8988T (cell line): ENCODE data around the gene ASTN1.

ENCODE experiments used
- DNase-seq: peaks from one replicate; pipeline ENCODE4 v3.0.0; 2011

The ASTN1 gene

DNA sequence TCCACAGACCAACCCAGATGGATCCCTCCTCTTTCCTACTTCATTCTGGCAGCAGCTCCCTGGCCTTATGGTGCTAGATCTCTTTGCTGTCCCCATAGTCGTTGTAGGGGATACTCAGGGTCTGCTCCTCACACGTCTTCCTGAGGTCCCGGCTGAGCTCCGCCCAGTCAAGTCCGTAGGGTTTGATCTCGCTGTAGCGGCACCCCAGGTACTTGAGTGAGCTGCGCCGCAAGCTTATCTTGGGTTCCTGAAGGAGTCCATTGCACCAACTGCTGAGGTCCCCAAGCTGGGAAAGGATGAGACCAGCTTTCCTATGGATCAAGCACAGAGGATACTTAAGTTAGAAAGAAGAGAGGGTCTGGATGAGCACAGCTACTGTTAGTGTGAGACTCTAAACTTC lies 300.3 kb downstream of the ASTN1 start:
- no peak for DNase-seq

DNA sequence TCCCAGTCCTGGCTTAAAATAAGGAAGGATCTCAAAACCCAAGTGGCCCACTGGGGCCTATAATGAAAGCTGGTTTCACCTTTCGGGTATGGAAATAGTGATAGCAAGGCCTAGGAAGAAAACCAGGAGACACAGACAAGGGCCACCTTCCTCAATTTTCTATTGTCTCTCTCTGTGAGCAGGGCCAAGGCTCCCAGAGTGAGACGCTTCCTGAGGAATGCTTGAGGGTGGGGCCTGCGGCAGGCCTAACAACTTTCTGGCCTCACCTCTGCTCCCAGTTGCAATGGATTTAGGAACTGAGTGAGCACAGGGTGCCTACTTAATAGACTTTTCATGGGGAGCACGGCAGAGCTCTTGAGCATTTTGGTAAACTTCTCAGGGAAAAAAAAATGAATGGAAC lies 300.9 kb downstream of the ASTN1 start:
- DNase-seq: no peak

DNA sequence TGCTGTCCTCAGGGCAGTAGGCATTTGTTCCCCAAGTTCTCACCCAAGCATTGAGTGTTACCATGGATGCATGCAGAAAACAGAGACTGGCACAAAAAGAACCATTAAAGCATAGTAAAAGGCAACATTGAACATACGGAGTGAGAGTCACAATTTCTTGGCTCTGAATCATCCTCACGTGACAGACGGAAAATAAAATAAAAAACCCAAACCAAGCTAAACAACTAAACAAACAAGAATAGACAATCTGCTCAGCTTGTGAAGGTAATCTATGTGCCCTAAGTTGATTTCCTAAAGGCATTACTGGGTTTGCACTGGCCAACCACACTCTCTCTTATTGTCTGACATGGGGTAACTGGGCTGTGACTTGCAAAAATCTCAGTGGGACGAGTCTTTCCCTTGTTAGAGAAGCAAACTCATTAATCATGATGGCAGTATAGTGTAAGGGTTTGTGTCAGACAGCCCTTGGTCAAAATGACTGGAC lies 306.0 kb downstream of the ASTN1 start:
- no peak for DNase-seq

DNA sequence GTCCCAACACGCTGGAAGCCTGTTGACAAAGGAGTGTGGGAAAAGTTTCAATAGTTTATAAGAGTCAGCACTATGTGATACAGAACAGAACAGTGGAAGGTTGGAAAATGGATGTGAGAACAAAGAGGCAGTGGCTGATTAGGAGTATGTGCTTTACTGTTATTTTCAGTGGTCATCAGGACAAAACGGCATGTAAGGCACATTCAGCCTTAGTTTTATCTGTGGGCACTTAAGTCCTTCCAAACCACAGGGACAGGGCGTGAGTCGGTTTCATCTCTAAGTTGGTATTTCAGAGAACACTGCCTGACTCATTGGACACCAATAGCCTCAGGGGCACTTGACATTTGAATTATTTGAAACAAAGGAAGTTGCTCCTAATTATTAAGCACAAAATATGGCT lies 306.9 kb downstream of the ASTN1 start:
- DNase-seq: no peak

DNA sequence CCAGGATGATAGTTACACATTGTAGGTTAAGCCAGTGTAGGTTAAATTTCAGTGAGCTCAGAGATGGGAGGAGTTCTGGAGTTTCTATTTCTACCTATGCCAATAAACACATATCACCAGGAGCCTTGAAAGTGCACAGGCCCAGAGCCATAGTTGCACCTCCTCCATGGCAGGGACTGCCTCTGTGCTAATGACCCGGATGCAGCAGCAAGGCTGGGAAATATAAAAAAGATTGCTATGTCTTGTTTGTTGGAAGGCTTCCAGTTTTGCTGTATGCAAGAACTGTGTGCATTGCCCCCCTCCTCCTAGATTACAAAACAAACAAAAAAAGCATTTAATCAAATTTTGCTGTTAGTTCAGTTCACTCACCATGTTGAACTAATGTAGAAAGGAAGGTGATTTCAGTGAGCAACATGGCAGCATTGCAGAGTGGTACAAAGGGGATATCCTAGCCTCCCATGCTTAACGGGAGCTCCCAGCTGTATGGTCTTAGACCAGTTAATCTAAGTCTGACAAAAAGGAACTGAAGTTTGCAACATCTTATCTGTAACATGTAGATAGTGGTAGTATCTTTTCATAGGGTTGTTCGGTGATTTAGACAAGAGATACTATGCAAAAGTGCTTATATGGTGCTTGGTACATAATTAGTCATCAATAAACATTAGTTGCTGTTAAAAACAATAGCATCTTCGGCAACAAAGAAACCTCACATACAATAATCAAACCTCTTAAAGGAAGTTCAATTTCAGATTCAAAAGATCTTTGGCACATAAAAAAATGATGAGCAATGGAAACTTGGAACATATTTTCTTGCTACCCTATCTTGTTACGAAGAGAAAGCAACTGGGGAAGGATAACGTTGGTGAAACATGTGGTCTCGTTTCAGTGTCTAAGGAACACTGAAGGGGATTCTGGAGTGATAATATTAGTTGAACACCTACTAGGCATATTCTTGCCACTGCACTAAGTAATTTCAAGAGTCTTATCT lies 309.5 kb downstream of the ASTN1 start:
- no peak for DNase-seq

DNA sequence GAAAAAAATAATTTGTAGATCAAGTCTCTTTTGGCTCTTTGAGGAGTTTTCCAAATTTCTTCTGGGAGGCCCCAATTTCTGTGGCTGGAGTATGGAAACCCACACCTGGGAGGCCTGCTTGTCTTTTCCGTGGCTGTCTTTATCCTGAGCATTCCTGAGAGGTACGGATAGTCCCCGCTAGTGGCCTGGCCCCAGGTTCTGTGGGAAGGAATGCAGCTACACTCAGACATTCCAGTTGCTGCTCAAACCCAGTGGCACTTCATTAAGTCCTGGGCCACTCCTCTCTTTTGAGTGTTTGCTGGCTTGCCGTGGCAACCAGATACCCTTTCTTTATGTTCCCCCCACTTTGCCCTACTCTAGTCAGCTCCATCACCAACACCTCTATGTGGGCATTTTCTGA lies 310.4 kb downstream of the ASTN1 start:
- no peak for DNase-seq

DNA sequence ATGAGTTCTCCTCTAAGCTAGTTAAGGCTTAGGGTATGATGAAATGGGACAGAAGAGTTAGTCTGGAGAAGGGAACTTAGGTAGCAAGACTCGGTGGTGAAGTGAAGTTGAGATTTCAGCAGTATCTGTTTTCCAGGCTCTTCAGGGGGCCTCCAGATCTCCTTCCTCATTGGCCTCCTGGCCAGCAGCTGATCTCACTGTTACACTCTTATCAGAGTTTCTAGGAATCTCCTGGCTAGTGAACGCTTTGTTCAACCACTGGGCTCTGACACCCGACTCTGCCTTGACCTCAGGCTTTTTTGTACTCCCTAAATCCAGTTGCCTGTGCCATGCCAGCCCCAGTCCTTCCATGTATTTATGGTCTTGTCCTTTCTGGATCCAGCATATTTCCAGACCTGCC lies 311.0 kb downstream of the ASTN1 start:
- DNase-seq: no peak

DNA sequence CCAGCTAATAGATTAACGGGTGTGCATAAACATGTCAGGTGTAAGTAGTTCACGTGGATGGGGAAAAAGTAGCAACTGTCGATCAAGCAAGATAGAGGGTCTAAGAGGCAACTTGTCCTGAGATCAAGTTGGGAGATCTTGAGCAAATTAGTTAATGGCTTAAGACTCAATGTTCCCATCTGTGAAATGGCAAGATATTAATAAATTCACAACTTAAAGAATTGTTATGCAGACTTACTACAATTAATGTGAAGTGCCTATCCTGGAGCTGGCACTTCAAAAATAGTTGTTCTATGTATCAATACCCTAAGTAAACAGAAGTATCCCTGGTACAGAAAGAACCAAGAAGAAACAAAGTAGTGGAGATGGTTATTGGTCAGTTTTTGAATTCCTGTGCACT lies 312.4 kb downstream of the ASTN1 start:
- DNase-seq: no peak

DNA sequence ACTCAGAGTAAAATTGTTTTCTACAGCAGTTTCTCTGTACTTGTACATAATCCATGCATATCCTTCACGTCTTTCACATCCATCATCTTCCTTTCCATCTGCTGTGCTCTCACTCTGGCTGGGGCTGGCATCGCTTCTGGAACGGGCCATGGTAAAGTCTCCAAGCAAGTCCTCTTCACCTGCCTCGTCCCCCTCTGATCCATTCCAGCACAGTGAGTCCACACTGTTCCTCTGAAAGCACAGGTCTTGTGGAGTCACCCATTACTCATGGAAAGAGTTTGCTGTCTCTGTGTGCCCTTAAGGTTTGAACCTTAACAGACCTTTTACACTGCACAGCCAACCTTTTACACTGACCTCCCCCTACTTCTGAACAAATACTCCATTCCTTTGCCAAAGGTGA lies 313.6 kb downstream of the ASTN1 start:
- no peak for DNase-seq

DNA sequence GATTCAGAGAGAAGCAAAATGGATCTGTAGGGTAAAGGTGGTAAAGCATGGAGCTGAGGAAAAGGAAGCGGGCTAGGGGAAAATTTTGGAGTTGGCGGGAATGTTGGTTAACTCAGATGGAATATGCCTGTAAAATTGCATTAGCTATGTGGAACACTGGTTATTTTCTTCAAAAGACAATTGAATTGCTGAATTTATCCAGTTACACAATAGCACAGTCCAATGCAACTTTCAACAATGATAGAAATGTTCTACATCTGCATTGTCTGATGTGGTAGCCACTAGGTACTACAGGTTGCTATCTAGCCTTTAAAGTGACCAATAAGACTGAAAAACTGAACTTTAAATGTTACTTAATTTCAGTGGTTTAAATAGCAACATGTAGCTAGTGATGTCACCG lies 315.2 kb downstream of the ASTN1 start:
- DNase-seq: no peak

DNA sequence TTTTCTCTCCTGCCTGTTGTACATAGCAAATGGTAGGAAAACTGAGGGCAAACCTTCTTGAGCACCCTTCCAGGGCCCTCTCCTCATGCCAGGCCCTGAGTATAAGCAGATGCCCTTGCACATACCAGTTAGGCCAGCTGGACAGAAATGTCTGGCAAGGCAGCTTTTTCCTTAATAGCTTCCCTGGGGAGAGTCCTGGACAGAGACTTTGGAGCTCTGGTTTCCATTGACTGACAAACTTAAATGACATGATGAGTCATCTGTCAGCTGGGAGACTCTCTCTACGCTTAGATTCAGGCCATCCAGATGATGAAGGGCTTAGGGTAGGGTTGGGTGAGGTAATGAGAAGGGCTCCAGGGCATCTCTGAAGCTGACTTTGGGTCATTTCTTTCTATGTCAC lies 317.5 kb downstream of the ASTN1 start:
- no peak for DNase-seq

DNA sequence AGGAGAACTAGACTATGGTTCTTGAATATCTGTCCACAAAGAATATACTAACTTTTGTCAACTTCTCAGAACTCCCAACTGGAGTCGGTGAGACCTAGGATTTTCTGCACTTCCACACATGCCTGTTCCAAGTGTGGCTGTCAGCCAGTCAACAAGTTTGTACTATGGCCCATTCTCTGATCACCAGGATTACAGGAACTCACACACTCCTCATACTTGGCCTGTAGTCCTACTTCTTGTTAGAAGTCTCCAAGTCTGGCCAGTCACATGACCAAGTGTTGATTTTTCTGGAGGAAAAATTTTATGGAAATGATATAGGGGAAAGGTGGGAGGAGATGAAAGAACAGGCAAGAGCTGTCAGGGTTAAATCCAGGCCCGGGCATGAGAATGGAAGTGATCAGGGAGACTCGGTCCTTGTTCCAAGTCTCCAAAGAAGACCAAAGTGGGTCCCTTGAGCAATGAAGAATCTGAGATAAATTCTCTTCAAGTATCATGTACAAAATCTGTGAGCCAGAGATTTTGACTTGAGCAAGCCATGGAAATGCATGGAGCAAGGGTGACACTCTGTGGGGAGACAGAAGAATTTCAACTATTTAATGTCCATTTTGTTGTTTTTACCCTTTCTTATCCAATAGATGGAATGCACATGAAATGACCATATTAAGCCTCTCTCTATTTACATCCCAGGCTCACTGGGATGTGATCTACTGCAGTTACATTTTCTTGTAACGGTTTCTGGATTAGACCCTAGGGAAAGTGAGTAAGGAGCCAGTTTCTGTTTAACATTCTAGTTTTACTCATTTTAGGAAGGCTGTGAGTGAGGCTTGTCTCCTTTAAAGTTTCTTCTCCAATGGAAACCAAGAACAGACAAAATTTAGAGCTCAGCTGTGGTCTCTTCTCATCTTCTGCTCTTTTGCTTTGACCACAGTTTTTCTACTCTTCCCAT lies 320.9 kb downstream of the ASTN1 start:
- no peak for DNase-seq

DNA sequence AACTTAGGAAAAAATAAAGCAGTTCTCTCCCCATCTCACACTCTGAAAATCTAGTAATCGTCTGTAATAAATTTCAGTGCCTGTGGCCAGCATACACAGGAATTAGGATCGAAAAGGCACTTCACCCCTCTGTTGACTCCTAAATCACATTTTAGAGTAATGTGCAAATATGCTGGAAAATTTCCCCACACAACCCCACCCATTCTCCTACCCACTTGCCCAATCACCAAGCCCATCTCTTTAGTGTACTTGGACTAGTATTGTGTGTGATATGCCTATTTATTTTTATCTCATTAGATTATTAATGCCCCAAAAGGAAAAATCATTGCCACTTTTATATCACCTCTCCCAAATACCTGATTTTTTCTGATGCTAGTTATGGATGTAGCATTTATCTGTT lies 323.3 kb downstream of the ASTN1 start:
- DNase-seq: no peak

DNA sequence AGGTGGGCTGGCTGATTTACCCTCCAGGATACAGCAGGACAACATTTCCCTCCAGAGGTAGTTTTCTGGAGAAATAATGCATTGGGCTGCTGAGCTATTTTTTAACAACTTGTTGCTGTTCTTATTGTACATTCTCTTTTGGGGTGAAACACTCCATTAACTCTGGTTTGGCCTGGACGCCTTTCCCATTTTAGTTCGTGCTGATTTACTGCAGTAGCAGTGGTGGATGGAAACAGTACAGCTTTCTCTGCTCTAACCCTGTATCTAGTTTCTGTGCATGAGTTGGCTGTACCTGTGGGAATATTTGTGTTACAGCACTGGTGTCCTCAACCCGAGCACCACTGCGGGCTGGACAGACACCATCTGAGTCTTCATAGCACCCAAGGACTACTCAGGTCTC lies 325.3 kb downstream of the ASTN1 start:
- DNase-seq: no peak

DNA sequence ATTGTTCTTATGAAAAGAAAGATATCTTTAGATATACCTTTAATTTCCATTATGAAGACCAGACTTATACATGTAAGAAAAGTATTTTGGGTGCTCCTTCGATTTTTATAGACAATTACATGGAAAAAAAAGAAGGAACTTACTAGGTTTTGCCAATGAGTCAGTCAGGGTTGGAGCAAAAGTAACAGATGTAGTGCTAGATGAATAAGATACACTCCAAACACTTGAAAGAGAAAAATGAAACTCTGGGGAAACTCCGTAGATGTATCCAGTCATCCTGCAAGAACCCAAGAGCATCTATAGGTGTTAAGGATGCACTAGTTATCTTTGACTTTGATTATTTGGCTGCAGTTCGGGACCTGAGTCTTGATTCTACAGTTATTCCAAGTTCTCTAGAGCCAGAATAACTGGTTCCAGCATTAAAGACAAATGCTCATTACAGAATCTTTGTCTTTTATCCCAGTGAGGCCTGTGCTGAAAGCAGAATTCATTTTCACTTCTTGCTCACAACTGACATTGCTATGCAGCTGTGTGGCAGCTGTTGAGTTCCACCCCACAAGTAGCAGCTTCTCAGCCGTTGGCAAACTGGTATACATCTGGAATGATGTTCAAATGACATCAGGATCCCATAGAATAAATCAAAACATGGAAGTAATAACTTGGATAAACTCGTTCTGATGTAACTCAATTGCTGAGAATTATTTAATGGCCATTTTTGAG lies 326.1 kb downstream of the ASTN1 start:
- DNase-seq: no peak

DNA sequence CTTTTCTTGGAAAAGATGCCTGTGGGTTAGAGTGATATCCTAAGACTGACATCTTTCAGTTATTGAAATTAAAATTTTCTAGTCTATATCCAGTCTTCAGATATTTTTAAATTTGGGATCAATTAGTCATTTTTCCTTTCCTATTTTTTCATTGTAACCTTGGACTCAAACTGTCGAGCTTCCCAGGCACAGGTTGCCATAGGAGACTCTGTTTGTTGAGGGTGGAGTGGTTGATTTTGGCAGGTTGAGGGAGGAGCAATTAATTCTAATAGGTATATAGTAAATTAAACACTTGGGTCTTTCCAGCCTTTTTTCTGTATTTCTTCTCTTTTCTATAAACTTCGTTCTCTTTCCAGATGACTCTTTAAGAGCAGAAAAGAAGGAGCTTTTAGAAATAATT lies 326.8 kb downstream of the ASTN1 start:
- DNase-seq: no peak

DNA sequence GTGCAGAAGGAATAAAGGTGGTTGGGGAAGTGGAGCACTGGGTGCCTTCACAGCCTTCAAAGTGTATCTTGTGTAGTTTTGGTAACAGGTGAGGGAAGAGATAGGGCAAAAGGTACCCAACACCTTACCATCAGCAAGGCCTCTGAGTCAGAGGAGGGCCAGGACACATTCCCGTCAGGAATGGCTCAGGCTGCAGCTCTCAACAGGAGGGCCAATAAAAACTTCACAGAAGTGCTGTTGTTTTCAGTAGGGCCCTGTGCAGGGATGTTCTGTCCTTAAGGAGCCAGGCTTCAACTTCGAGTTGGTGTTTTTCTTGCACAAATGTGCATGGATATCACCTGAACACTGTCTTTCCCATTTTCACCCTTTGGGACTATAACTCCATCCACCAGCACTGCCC lies 333.4 kb downstream of the ASTN1 start:
- no peak for DNase-seq

DNA sequence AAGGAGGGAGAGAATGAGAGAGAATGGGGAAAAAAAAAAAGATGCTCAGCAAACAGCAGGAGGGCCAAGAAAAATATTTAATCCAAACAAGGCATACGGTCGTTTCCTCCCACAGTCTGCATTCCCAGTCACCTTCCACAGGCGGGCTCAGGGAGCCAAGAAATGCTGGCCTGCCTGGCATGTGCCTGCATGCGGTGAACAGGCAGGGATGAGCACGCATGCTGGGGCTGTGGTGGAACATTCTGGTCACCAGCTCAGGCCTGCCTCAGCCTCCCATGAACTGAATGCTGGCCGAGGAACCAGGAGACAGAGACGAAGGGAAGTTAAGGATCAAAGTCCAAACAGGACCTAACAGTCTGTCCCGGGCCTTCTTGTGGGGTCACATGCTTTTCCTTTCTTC lies 335.3 kb downstream of the ASTN1 start:
- no peak for DNase-seq

DNA sequence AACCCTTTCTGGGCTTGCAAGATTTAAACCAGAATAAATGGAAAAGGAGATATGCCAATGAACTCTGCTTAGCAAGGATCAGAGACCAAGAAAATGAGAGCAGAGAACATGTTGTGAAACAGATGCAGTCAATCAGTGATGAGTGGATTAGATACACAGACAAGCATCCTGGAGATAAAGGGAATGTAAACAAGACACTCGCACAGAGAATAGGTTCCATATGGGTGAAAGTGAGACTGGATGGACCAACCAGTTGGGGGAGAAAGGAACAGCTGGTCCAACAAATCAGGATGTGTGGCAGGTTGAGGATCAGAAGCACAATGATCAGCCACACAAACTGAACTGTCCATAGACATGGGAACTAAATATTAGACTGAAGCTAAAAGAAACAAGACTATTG lies 338.2 kb downstream of the ASTN1 start:
- DNase-seq: no peak

DNA sequence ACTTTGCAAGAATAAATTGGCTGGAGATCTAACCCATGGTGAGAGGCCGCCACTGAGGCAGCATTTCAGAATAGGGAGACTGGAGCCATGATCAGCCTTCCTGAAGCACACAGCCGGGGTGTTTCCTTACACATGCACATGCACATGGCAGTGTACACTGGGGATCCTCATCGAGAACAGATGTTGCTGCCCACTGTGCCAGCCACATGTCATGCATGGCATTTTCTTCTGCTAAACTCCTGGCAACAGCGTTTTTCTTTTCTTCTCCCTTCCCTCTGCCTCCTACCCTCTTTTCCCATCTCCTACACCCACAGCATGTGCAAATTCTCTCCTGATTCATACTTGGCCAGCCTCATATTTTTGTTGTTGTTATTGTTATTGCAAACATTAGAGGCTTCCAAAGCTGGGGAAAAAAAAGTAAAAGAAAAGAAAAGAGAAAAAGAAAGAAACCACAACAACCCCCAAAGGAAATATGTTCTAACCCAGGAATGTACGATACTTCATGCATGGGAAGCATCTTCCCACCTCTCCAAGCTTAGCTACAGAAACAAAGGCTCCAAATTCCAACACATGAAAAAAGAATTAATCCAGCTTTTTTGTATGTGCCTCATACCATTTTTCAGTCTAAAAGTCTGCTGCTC lies 344.0 kb downstream of the ASTN1 start:
- DNase-seq: no peak

DNA sequence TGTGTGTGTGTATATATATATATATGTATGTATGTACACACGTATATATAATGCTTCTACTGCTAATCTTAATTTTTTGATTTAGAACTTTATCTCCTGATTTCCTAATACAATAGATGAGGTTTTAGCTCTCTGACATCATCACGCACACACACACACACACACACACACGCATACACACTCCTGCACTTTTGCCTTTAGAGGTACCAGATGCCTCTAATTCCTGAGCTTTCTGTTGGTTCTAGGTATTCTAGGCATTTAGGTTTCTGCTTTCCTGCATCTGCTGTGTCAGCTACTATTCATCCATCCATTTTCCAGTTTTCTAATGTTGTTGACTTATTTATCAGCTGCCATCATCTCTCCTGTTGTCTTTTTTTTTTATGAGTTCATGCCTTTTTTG lies 348.3 kb downstream of the ASTN1 start:
- no peak for DNase-seq

DNA sequence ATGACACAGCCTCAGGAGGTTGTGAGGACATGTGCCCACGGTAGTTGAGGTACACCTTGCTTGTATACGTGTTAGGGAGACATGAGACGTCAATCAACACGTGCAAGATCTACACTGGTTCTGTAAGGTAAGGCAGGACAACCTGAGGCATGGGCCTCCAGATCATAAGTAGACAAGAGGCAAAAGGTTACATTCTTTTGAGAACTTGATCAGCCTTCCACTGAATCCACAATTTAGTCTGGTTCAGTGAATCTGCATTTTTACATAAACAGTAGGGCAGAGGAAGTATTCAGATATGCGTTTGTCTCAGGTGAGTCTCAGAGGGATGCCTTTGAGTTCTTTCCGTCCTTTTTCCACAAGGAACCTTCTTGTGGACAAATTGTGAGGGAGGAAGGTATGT lies 348.9 kb downstream of the ASTN1 start:
- DNase-seq: no peak
